GM19468 (cell line): ENCODE results near the gene FXYD4.
A peak's percentile ranks its signal among the peaks of the same experiment; 100 is the strongest.
"Not testable (repeated sequence)": the region's sequence is repeated elsewhere in the genome, so short reads cannot be mapped to it uniquely, and the experiment has no call there.

Source experiments
- ATAC-seq: cut with Tn5 transposase; IDR thresholded peaks from one replicate; pipeline ENCODE4 v1.9.1; 2021; ENCODE audit warnings: mild to moderate bottlenecking, moderate library complexity, moderate number of reproducible peaks; ENCODE audit not compliant: unreplicated experiment; ENCODE audit errors: extremely low read depth

FXYD4 gene

DNA sequence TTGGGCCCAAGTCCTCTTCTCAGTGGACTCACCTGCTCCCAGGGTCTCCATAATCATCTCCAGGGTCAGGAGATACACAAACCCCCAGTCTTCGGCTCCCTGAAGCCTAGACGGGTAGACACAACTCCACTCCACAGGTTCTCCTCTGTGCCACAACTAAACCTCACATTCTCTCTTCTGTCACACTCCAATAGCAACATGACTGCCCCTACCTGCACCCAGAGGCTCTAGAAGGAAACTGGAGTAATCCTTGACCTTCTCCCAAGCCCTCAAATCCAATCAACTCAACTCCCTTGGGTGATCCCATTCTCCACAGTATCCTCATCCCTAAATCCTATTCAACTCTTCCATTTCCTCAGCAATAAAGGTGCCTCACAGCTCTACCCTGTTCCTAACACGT lies 21.3 kb downstream of the FXYD4 start:
- ATAC-seq, result no peak

DNA sequence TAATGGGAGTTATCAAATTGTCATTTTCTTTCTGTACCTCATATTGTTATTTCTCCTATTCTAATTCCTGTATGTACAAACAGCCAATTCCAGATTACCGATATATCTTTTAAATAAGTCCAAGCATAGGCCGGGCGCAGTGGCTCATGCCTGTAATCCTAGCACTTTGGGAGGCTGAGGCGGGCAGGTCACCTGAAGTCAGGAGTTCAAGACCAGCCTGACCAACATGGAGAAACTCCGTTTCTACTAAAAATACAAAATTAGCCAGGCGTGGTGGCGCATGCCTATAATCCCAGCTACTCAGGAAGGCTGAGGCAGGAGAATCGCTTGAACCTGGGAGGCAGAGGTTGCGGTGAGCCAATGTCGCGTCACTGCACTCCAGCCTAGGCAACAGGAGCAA lies 21.8 kb downstream of the FXYD4 start:
- ATAC-seq, result not testable (repeated sequence)

- no peak for ATAC-seq
Measured at GRCh38 chr10:43393606-43394360, 22.3 kb downstream of the FXYD4 start.

DNA sequence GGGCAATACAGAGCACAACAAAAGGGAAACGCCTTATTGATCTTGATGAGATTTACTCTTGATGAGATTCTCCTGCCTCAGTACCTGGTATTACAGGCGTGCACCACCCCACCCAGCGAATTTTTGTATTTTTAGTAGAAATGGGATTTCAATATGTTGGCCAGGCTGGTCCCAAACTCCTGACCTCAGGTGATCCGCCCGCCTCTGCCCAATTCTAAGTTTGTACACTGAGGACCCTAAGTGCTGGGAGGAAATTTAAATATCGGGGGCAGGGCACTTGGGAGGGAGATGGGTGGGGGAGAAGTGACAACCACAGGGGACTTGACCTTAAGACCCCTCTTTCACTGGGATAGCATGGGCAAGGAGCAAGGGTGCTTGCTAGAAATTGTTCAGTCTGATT lies 23.4 kb downstream of the FXYD4 start:
- ATAC-seq, result no peak

GRCh38 chr10:43395571-43396060 lies 24.2 kb downstream of the FXYD4 start:
- no peak for ATAC-seq

GRCh38 chr10:43396061-43396927 lies 24.9 kb downstream of the FXYD4 start:
- ATAC-seq, result peak; percentile 9

GRCh38 chr10:43396928-43397624 lies 25.6 kb downstream of the FXYD4 start:
- ATAC-seq, result peak; percentile 66

DNA sequence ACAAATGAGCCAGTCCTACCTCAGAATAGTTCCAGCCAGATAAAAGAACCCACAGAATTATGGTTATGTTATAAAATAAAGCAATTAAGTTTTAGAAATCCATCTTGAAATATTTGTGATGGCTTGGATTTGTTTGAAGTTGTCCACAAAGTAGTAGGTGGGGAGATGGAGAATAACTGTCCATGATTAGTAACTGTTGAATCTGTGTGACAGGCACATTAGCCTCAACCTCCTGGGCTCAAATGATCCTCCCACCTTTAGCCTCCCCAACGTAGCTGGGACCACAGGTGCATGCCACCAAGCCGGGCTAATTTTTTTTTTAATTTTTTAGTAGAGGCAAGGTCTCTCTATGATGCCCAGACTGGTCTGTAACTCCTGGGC lies 27.5 kb downstream of the FXYD4 start:
- ATAC-seq, result no peak

- no peak for ATAC-seq
Measured at GRCh38 chr10:43399320-43400310, 28.2 kb downstream of the FXYD4 start.

DNA sequence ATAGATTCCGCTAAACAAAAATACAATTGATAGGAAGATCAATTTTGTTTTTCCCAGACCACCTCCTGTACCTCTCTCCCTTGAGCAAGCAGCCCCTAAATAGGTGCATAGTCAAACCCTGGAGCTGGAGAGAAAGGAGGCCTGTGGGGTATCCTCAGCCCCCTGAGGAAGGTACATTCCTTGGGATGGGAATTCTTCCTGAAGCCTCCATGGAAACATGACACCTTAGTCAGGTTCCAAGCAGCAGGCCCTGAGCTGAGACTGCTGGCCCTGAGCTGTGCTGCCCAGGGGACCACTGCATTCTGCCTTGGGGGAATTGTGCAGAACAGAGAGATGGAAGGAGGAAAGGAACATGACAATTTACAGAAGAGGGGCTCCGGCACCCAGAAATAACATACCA lies 30.2 kb downstream of the FXYD4 start:
- ATAC-seq, result no peak

DNA sequence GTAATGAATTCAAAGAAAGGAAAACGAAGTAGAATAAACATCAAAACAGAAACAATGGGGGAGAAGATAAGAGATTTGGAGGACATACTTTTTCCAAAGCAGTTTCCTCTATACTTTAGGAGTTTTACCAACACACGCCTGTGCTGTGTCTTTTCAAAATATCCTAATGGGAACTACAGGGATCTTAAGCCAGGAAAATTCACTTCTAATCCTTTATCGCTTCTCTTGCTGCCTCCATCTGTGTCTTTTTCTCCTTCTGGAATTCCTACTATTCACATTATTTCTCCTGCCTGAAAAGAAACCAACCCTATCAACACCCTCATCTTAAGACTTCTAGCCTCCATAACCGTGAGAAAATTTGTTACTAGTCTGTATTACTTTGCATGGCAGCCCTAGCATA lies 30.7 kb downstream of the FXYD4 start:
- no peak for ATAC-seq

DNA sequence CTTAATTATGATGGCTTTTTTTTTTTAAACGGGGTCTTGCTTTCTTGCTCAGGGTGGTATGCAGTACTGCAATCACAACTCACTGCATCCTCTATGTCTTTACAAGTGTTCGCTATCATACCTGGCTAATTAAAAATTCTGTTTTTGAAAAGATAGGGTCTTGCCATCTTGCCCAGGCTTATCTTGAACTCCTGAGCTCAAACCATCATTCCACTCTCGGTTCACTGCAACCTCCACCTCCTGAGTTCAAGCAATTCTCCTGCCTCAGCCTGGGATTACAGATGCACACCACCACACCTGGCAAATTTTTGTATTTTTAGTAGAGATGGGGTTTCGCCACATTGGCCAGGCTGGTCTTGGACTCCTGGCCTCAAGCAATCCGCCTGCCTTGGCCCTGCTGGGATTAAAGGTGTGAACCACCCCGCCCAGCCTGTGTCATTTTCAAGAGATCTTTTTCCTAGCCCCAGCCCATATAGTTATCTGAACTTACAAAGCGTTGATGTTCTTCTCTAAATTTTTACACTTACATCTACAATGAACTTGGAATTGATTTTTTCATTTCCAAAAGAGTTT lies 31.5 kb downstream of the FXYD4 start:
- no peak for ATAC-seq

DNA sequence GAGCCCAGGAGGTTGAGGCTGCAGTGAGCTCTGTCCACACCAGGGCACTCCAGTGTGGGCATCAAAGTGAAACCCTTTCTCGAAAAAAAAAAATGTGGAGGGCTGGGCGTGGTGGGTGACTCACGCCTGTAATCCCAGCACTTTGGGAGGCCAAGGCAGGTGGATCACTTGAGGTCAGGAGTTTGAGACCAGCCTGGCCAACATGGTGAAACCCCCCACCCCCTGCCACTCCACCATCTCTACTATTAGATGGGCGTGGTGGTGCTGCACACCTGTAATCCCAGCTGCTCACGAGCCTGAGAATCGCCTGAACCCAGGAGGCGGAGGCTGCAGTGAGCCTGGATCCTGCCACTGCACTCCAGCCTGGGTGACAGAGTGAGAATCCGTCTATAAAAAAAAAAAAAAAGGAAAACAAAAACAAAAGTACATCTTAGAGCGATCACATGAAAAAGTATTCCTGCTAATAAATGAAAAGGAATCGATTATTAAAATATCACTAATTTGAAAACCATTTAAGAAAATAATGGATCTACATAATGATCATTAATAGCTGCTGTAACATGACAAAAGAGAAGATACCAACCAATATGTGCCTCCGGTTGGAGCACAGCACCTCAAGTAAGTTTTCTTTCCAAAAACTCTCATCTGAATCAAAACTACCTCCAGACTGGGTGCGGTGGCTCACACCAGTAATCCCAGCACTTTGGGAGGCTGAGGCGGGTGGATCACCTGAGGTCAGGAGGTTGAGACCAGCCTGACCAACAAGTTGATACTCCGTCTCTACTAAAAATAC lies 32.7 kb downstream of the FXYD4 start:
- no peak for ATAC-seq

DNA sequence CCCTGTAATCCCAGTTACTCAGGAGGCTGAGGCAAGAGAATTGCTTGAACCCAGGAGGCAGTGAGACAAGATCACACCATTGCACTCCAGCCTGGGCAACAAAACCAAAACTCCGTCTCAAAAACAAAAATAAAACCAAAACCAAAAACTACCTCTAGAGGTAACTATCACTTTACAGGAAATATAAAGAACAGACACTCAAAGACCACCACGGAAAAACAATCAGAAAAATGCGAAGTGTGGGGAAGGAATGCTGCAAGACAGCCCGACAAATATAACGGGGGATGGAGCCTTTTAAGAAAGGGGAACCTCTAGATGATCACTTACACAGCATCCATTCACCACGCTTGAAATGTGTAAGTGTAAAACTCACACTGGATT lies 33.3 kb downstream of the FXYD4 start:
- no peak for ATAC-seq

GRCh38 chr10:43407148-43407575 lies 35.7 kb downstream of the FXYD4 start:
- ATAC-seq, result no peak

- ATAC-seq, result peak; percentile 23
Measured at GRCh38 chr10:43407576-43408330, 36.3 kb downstream of the FXYD4 start.

- no peak for ATAC-seq
Measured at GRCh38 chr10:43408331-43408709, 36.9 kb downstream of the FXYD4 start.
